NCI-H1436 treated with DMSO at 0.1 percent for 48 hours (cell line): ENCODE data around the gene NEU4.
"Not testable (repeated sequence)": the region's sequence is repeated elsewhere in the genome, so short reads cannot be mapped to it uniquely, and the experiment has no call there.

Experiments used
- DNase-seq: peaks from one replicate; lab custom pipeline; 2025; lab: John Stamatoyannopoulos, UW

Gene NEU4

GRCh38 chr2:241813644-241814392, 4.8 kb downstream of the NEU4 start:
- DNase-seq: no peak

DNA sequence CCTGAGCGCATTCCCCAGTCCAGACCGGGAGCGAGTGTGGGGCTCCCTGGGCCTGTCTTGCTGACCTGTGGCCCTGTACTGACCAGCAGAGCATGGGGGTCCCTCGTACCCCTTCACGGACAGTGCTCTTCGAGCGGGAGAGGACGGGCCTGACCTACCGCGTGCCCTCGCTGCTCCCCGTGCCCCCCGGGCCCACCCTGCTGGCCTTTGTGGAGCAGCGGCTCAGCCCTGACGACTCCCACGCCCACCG, 5.3 kb downstream of the NEU4 start:
- no peak for DNase-seq

DNA sequence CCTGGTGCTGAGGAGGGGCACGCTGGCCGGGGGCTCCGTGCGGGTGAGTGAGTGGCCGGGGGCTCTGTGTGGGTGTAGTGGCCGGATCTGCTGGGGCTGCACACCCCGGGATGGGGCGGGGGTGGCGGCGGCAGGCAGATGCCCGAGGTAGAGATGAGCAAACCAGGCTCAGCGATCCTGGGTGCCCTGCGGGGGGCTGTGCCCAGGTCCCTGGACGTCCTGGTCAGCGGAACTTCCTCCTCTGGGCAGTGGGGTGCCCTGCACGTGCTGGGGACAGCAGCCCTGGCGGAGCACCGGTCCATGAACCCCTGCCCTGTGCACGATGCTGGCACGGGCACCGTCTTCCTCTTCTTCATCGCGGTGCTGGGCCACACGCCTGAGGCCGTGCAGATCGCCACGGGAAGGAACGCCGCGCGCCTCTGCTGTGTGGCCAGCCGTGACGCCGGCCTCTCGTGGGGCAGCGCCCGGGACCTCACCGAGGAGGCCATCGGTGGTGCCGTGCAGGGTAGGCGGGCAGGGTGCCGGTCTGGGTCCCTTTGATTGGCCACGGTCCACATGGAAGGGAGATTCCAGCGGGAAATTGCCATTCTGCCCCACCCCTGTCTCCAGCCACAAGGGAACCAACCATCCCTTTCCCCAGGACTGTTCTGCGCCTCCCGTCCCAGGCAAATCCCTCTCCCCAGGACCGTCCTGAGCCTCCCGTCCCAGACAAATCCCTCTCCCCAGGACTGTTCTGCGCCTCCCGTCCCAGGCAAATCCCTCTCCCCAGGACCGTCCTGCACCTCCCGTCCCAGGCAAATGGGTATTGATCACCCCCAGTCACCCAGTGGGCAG, 5.9 kb downstream of the NEU4 start:
- DNase-seq: no peak

DNA sequence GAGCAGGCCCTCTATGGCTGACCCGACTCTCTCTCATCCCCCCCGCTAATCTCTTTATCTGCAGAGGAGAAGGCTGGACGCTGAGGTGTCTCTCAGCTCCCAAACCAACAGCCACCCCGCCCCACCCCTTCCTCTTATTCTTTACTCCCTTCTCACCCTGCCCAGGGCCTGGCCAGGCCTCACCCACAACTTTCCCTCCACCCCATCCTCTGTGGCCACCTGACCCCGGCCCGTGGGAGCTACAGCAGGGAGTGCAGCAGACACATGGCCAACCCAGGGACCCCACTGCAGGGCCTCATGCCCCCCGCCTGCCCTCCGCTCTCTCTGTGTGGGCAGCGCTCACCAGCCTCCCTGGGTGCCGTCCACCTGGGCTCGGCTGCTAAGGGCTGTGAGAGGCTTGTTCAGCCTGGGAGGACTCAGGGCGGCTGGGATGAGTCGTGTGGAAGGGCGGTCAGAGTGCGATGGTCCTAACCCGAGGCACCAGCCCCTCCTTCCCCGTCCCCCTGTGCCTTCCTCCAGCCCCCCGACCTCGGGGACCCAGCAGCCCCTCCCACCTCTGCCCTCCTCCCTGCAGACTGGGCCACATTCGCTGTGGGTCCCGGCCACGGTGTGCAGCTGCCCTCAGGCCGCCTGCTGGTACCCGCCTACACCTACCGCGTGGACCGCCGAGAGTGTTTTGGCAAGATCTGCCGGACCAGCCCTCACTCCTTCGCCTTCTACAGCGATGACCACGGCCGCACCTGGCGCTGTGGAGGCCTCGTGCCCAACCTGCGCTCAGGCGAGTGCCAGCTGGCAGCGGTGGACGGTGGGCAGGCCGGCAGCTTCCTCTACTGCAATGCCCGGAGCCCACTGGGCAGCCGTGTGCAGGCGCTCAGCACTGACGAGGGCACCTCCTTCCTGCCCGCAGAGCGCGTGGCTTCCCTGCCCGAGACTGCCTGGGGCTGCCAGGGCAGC, 6.8 kb downstream of the NEU4 start:
- no peak for DNase-seq

DNA sequence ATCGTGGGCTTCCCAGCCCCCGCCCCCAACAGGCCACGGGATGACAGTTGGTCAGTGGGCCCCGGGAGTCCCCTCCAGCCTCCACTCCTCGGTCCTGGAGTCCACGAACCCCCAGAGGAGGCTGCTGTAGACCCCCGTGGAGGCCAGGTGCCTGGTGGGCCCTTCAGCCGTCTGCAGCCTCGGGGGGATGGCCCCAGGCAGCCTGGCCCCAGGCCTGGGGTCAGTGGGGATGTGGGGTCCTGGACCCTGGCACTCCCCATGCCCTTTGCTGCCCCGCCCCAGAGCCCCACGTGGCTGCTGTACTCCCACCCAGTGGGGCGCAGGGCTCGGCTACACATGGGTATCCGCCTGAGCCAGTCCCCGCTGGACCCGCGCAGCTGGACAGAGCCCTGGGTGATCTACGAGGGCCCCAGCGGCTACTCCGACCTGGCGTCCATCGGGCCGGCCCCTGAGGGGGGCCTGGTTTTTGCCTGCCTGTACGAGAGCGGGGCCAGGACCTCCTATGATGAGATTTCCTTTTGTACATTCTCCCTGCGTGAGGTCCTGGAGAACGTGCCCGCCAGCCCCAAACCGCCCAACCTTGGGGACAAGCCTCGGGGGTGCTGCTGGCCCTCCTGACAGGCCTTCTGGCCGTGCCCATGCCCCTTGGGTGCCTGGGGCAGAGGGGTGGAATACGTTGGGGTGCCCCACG, 7.6 kb downstream of the NEU4 start:
- no peak for DNase-seq

- DNase-seq: no peak
Measured at GRCh38 chr2:241817126-241817820, 8.3 kb downstream of the NEU4 start.

GRCh38 chr2:241817821-241818215, 8.8 kb downstream of the NEU4 start:
- DNase-seq: not testable (repeated sequence)

DNA sequence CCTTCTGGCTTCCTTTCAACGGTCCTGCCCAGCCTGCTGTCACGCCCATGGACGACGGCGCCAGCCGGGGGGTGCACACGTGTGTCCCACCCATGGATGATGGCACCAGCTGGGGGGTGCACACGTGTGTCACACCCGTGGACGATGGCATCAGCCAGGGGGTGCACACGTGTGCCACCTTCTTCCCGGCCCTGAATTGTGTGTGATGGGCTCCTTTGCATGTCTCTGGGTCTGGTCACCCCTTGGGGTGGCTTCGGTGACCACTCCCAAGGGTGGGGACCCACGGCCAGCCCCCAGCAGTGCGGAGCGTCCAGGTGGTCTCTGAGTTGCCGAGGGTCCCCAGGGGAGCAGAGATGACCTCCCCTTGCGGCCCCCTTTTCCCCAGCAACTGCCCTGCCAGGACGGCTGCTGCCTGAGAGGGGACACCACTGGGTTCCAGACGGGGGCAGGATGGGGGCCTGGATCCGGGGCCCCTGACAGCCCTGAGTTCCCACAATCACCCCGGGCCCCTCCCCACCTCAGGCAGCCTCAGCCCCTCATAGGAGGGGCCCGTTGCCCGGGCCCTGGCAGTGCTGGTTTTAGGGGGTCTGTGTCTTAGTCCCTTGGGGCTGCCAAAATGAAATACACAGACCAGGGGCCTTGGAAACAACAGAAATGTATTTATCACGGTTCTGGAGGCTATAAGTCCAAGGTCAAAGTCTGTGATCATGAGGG, 9.4 kb downstream of the NEU4 start:
- no peak for DNase-seq

DNA sequence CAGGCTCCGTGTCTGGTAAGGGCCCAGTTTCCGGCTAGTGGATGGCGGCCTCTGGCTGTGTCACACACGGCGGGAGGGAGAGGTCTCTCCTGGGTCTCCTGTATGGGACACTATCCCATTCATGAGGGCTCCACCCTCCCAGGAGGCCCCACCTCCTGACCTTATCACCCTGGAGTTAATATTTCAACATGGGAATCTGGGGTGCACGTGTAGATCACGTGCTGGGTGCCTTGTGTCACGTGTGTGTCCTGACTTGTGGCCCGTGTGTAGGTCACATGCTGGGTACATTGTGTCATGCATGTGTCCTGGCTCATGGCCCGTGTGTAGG, 9.9 kb downstream of the NEU4 start:
- DNase-seq: no peak

DNA sequence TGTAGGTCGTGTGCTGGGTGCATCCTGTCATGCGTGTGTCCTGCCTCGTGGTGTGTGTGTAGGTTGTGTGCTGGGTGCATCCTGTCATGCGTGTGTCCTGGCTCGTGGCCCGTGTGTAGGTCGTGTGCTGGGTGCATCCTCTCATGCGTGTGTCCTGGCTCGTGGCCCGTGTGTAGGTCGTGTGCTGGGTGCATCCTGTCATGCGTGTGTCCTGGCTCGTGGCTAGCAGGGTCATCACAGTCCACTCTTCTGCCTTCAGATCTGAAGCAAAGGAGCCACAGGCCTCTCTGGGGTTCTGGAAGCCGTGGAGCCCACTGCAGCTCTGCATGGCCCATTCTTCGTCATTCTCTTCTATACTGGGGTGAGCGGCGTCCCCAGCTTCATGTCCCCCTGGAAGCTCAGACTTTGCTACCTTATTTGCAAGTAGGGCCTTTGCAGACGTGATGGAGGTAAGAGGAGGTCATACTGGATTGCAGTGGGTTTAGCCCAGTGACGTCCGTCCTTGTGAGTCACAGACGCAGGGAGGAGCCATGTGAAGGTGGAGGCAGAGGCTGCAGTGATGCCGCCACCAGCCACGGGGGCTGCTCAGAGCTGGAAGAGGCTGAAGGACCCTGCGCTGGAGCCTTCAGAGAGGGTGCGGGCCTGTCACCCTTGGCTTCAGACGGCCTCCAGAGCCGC, 11.1 kb downstream of the NEU4 start:
- DNase-seq: not testable (repeated sequence)

GRCh38 chr2:241820625-241821384, 11.8 kb downstream of the NEU4 start:
- DNase-seq: no peak

GRCh38 chr2:241821460-241822263, 12.7 kb downstream of the NEU4 start:
- DNase-seq: no peak

DNA sequence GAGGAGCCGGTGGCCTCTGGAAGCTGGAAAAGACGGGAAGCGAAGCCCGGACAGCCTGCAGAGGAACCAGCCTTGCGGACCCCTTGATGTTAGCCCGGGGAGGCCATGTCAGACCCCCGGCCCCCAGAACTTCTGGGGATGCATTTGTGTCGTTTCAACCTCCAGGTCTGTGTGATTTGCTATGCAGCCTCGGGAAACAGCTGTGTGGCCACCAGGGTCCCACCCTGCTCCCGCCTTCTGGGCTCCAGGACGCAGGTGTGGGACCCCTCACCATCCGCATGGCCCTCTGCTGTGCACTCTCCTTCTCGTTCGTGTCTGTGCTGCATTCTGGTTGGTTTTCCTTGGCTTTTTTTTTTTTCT, 13.3 kb downstream of the NEU4 start:
- DNase-seq: no peak

- DNase-seq: not testable (repeated sequence)
Measured at GRCh38 chr2:241823531-241824437, 14.8 kb downstream of the NEU4 start.

DNA sequence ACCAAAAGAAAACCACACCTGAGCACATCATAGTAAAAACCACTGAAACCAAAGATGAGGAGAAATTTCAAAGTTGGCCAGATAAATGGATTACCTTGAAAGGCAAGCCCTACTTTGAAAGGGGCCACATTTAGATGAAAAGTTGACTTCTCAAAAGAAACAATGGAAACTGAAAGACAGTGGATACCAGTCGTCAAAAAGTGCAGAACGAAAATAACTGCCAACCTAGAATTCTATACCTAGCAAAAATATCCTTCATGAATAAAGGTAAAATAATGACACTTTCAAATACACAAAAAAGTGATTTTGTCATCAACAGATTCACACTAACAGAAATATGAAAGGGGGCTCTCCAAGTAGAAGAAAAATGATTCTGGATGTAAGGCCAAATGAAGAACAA, 18.4 kb downstream of the NEU4 start:
- no peak for DNase-seq

DNA sequence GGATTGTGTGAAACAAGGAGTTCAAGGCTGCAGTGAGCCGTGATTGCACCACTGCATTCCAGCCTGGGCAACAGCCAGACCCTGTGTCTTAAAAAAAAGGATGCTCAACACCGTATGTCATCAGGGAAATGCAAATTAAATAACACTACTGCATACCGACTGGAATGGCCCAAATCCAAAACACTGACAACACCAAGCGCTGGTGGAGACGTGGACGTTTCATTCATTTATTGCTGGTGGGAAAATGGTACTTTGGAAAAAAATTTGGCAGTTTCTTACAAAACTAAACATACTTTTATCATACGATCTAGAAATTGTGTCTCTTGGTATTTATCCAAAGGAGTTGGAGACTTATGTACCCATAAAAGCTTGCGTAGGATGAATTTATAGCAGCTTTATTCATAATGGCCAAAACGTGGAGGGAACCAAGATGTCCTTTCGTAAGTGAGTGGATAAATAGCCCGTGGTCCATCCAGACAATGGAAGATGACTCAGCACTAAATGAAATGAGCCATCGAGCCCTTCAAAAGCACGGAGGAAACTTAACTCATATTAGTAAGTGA, 24.2 kb downstream of the NEU4 start:
- DNase-seq: no peak
